ENCODE results near the gene KLF9.
"Not testable (repeated sequence)": the region's sequence is repeated elsewhere in the genome, so short reads cannot be mapped to it uniquely, and the experiment has no call there.

KLF9 gene

GRCh38 chr9:70402213-70402612 is 12.2 kb downstream of the KLF9 start:
- Histone ChIP-seq H3K4me3 (ENCODE audit: low read length) (no peak overlapping the region), H3K27me3 (ENCODE audit: insufficient read depth, low read length) (peaks cover 5% of the 10 kb centered on the region; the same call in 1 of the 2 replicates), H3K9ac (ENCODE audit: low read depth, low read length) (no peak overlapping the region), H3K27ac (ENCODE audit: low read length) (no peak overlapping the region), H3K36me3 (ENCODE audit: insufficient read depth, low read depth, low read length) (no peaks in the 10 kb centered on the region), H3K4me1 (ENCODE audit: insufficient read depth, low read length) (peaks cover 6% of the 10 kb centered on the region), H3K9me3 (ENCODE audit: insufficient read depth, low read depth, low read length) (no peaks in the 10 kb centered on the region)

GRCh38 chr9:70401241-70401640 is 13.2 kb downstream of the KLF9 start:
- H3K4me3 ChIP-seq (ENCODE audit: low read length); H3K4me1 ChIP-seq (ENCODE audit: insufficient read depth, low read length); H3K27me3 ChIP-seq (ENCODE audit: insufficient read depth, low read length); H3K27ac ChIP-seq (ENCODE audit: low read length); H3K36me3 ChIP-seq (ENCODE audit: insufficient read depth, low read depth, low read length); H3K9me3 ChIP-seq (ENCODE audit: insufficient read depth, low read depth, low read length); H3K9ac ChIP-seq (ENCODE audit: low read depth, low read length): not testable (repeated sequence)

- Histone ChIP-seq H3K4me3 (ENCODE audit: low read length) (no peak overlapping the region), H3K36me3 (ENCODE audit: insufficient read depth, low read depth, low read length) (no peaks in the 10 kb centered on the region), H3K27me3 (ENCODE audit: insufficient read depth, low read length) (peaks cover 5% of the 10 kb centered on the region; the same call in 1 of the 2 replicates), H3K9ac (ENCODE audit: low read depth, low read length) (no peak overlapping the region), H3K4me1 (ENCODE audit: insufficient read depth, low read length) (no peaks in the 10 kb centered on the region), H3K9me3 (ENCODE audit: insufficient read depth, low read depth, low read length) (no peaks in the 10 kb centered on the region), H3K27ac (ENCODE audit: low read length) (no peak overlapping the region)
Observed at GRCh38 chr9:70400107-70400892, 14.2 kb downstream of the KLF9 start.

GRCh38 chr9:70399141-70399540 is 15.3 kb downstream of the KLF9 start:
- no peaks in the 10 kb centered on the region for H3K9me3 ChIP-seq (ENCODE audit: insufficient read depth, low read depth, low read length)
- H3K36me3 ChIP-seq (ENCODE audit: insufficient read depth, low read depth, low read length), result no peaks in the 10 kb centered on the region
- no peak overlapping the region for H3K27ac ChIP-seq (ENCODE audit: low read length)
- no peak overlapping the region for H3K9ac ChIP-seq (ENCODE audit: low read depth, low read length)
- peaks cover 5% of the 10 kb centered on the region; the same call in 1 of the 2 replicates for H3K27me3 ChIP-seq (ENCODE audit: insufficient read depth, low read length)
- H3K4me1 ChIP-seq (ENCODE audit: insufficient read depth, low read length), result no peaks in the 10 kb centered on the region
- no peak overlapping the region for H3K4me3 ChIP-seq (ENCODE audit: low read length)

- Histone ChIP-seq H3K27ac (ENCODE audit: low read length) (no peak overlapping the region), H3K9ac (ENCODE audit: low read depth, low read length) (no peak overlapping the region), H3K4me3 (ENCODE audit: low read length) (no peak overlapping the region), H3K36me3 (ENCODE audit: insufficient read depth, low read depth, low read length) (no peaks in the 10 kb centered on the region), H3K27me3 (ENCODE audit: insufficient read depth, low read length) (peaks cover 5% of the 10 kb centered on the region; the same call in 1 of the 2 replicates), H3K9me3 (ENCODE audit: insufficient read depth, low read depth, low read length) (no peaks in the 10 kb centered on the region), H3K4me1 (ENCODE audit: insufficient read depth, low read length) (no peaks in the 10 kb centered on the region)
Observed at GRCh38 chr9:70398145-70398556, 16.3 kb downstream of the KLF9 start.

GRCh38 chr9:70395652-70396051 is 18.8 kb downstream of the KLF9 start:
- Histone ChIP-seq H3K27me3 (ENCODE audit: insufficient read depth, low read length) (peaks cover 5% of the 10 kb centered on the region; the same call in 1 of the 2 replicates), H3K27ac (ENCODE audit: low read length) (no peak overlapping the region), H3K36me3 (ENCODE audit: insufficient read depth, low read depth, low read length) (no peaks in the 10 kb centered on the region), H3K4me1 (ENCODE audit: insufficient read depth, low read length) (peaks cover 1% of the 10 kb centered on the region; the same call in 1 of the 2 replicates), H3K4me3 (ENCODE audit: low read length) (no peak overlapping the region), H3K9ac (ENCODE audit: low read depth, low read length) (no peak overlapping the region), H3K9me3 (ENCODE audit: insufficient read depth, low read depth, low read length) (no peaks in the 10 kb centered on the region)

GRCh38 chr9:70392850-70393249 is 21.6 kb downstream of the KLF9 start:
- H3K4me3 ChIP-seq (ENCODE audit: low read length), result no peak overlapping the region
- no peaks in the 10 kb centered on the region for H3K36me3 ChIP-seq (ENCODE audit: insufficient read depth, low read depth, low read length)
- no peak overlapping the region for H3K9ac ChIP-seq (ENCODE audit: low read depth, low read length)
- H3K9me3 ChIP-seq (ENCODE audit: insufficient read depth, low read depth, low read length), result no peaks in the 10 kb centered on the region
- no peak overlapping the region for H3K27ac ChIP-seq (ENCODE audit: low read length)
- H3K27me3 ChIP-seq (ENCODE audit: insufficient read depth, low read length), result no peaks in the 10 kb centered on the region
- peaks cover 4% of the 10 kb centered on the region; the same call in 1 of the 2 replicates for H3K4me1 ChIP-seq (ENCODE audit: insufficient read depth, low read length)

GRCh38 chr9:70392189-70392588 is 22.3 kb downstream of the KLF9 start:
- Histone ChIP-seq H3K4me3 (ENCODE audit: low read length) (no peak overlapping the region), H3K4me1 (ENCODE audit: insufficient read depth, low read length) (peaks cover 4% of the 10 kb centered on the region; the same call in 1 of the 2 replicates), H3K27me3 (ENCODE audit: insufficient read depth, low read length) (no peaks in the 10 kb centered on the region), H3K27ac (ENCODE audit: low read length) (no peak overlapping the region), H3K36me3 (ENCODE audit: insufficient read depth, low read depth, low read length) (no peaks in the 10 kb centered on the region), H3K9ac (ENCODE audit: low read depth, low read length) (no peak overlapping the region), H3K9me3 (ENCODE audit: insufficient read depth, low read depth, low read length) (no peaks in the 10 kb centered on the region)

- peaks cover 4% of the 10 kb centered on the region; the same call in 1 of the 2 replicates for H3K4me1 ChIP-seq (ENCODE audit: insufficient read depth, low read length)
- H3K36me3 ChIP-seq (ENCODE audit: insufficient read depth, low read depth, low read length), result no peaks in the 10 kb centered on the region
- no peak overlapping the region for H3K9ac ChIP-seq (ENCODE audit: low read depth, low read length)
- H3K4me3 ChIP-seq (ENCODE audit: low read length), result no peak overlapping the region
- no peak overlapping the region for H3K27ac ChIP-seq (ENCODE audit: low read length)
- H3K9me3 ChIP-seq (ENCODE audit: insufficient read depth, low read depth, low read length), result no peaks in the 10 kb centered on the region
- no peaks in the 10 kb centered on the region for H3K27me3 ChIP-seq (ENCODE audit: insufficient read depth, low read length)
Observed at GRCh38 chr9:70390933-70391341, 23.5 kb downstream of the KLF9 start.

- Histone ChIP-seq H3K9ac (ENCODE audit: low read depth, low read length) (no peak overlapping the region), H3K27ac (ENCODE audit: low read length) (no peak overlapping the region), H3K9me3 (ENCODE audit: insufficient read depth, low read depth, low read length) (no peaks in the 10 kb centered on the region), H3K36me3 (ENCODE audit: insufficient read depth, low read depth, low read length) (no peaks in the 10 kb centered on the region), H3K27me3 (ENCODE audit: insufficient read depth, low read length) (no peaks in the 10 kb centered on the region), H3K4me1 (ENCODE audit: insufficient read depth, low read length) (peaks cover 4% of the 10 kb centered on the region; the same call in 1 of the 2 replicates), H3K4me3 (ENCODE audit: low read length) (no peak overlapping the region)
Observed at GRCh38 chr9:70389621-70390266, 24.7 kb downstream of the KLF9 start.

GRCh38 chr9:70389188-70389587 is 25.3 kb downstream of the KLF9 start:
- H3K9ac ChIP-seq (ENCODE audit: low read depth, low read length), result no peak overlapping the region
- H3K9me3 ChIP-seq (ENCODE audit: insufficient read depth, low read depth, low read length), result no peaks in the 10 kb centered on the region
- no peaks in the 10 kb centered on the region for H3K27me3 ChIP-seq (ENCODE audit: insufficient read depth, low read length)
- peaks cover 4% of the 10 kb centered on the region; the same call in 1 of the 2 replicates for H3K4me1 ChIP-seq (ENCODE audit: insufficient read depth, low read length)
- no peaks in the 10 kb centered on the region for H3K36me3 ChIP-seq (ENCODE audit: insufficient read depth, low read depth, low read length)
- no peak overlapping the region for H3K27ac ChIP-seq (ENCODE audit: low read length)
- no peak overlapping the region for H3K4me3 ChIP-seq (ENCODE audit: low read length)

- Histone ChIP-seq H3K4me1 (ENCODE audit: insufficient read depth, low read length) (peaks cover 4% of the 10 kb centered on the region; the same call in 1 of the 2 replicates), H3K27ac (ENCODE audit: low read length) (no peak overlapping the region), H3K4me3 (ENCODE audit: low read length) (no peak overlapping the region), H3K9ac (ENCODE audit: low read depth, low read length) (no peak overlapping the region), H3K27me3 (ENCODE audit: insufficient read depth, low read length) (no peaks in the 10 kb centered on the region), H3K36me3 (ENCODE audit: insufficient read depth, low read depth, low read length) (no peaks in the 10 kb centered on the region), H3K9me3 (ENCODE audit: insufficient read depth, low read depth, low read length) (no peaks in the 10 kb centered on the region)
Observed at GRCh38 chr9:70387663-70388062, 26.8 kb downstream of the KLF9 start.

Measured in iPS-20b (cell line).